ENCODE data around the gene FOLR3.
"Not testable (repeated sequence)": the region's sequence is repeated elsewhere in the genome, so short reads cannot be mapped to it uniquely, and the experiment has no call there.

Gene FOLR3

DNA sequence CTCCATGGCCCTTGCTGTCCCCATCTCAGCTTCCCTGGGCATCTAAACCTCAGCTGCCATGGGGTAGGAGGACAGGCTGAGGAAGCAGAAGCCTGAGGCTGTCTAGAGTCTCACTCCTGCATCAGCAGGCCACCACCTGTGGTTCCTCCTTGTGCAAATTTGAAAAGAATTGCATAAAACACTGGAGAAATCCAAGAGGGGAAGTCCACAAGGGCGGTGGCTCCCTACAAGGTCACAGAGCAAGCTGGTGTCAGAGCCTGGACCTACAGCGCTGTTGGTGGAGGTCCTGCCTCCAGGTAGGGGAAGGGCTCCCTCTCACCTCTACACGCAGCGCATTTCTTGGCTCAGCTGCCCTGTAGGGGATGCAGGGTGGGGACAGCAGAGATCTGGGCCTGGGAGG lies at the start of gene FOLR3:
FOLR3 (plus strand) TSS at position 253 of the 400 bp plus-strand sequence. CDS start 228 bp downstream, outside the sequence.
- DNase-seq (ENCODE audit: low read depth in 2 of 3, low spot score in 2 of 3): not testable (repeated sequence)

DNA sequence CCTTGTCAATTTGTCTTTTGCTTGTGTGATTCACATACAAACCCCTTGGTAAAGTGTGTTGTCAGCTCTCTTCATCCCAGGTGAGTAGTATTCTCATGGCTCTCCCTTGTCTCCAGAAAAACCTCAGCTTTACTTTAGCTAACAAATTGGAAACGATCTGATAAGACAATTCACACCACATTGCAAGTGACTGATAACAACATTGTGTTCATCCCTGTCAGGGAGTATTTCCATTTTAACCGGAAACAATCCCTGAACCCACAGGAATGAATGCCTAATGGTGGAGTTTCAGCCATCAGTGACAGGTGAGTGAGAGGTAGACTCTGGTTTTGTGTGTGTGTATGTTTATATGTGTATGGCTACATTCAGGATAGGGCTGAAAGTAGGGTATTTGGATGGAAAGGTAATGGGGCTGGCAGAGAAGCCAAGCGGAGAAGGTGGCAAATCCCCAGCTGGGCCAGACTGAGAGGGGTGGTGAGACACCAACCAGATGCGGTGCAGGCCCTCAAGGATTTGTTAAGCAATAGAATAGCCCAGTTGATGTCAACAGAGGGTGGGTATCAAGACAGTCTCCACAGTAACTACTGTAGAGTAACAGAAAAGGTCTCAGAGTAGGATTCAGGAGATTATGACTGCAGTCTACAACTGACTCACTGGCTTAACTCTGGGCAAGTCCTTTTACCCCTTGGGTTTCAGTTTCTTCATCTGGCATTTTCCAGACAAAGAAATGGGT lies 47.3 kb upstream of the FOLR3 start:
- DNase-seq (ENCODE audit: low read depth in 2 of 3, low spot score in 2 of 3): no peak

GRCh38 chr11:72091292-72091691 lies 44.2 kb upstream of the FOLR3 start:
- no peak for DNase-seq (ENCODE audit: low read depth in 2 of 3, low spot score in 2 of 3)

GRCh38 chr11:72098741-72099140 lies 36.8 kb upstream of the FOLR3 start:
- no peak for DNase-seq (ENCODE audit: low read depth in 2 of 3, low spot score in 2 of 3)

GRCh38 chr11:72100009-72100408 lies 35.5 kb upstream of the FOLR3 start:
- DNase-seq (ENCODE audit: low read depth in 2 of 3, low spot score in 2 of 3): no peak

- no peak for DNase-seq (ENCODE audit: low read depth in 2 of 3, low spot score in 2 of 3)
Observed at GRCh38 chr11:72100462-72100861, 35.1 kb upstream of the FOLR3 start.

DNA sequence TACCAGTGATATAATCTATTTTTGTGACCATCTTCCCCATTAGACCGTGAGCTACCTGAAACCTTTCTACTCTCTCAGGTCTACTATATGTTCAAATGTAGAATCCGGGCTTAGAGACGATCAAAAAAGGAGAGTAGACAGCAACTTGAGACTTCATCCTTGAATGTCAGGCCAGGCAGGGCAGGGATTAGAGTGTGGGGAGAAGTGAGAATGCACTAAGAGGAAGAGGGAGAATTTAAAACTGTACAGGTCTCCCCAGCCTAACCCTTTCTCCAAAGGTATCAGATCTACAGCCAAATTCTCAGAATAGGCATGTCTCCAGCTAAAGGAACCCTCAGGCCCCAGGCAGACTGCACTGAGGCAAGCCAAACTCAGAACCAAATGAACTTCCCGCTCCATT lies 33.4 kb upstream of the FOLR3 start:
- DNase-seq (ENCODE audit: low read depth in 2 of 3, low spot score in 2 of 3): no peak

DNA sequence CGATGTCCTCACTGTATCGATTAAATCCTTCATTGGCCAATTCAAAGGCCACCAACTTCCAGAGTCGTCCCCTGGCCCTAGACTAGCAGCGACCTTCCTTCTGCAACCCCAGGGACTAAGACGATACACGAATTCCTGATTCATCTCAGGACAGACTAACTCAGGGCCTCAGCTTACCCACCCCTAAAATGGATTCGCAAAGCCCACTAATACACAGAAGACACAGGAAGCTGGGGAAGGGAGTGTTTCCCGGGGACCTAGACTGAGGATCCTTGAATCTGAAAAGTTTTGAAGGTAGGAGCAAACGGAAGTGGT lies 32.9 kb upstream of the FOLR3 start:
- DNase-seq (ENCODE audit: low read depth in 2 of 3, low spot score in 2 of 3): no peak

GRCh38 chr11:72102946-72103753 lies 32.4 kb upstream of the FOLR3 start, which contains the start of gene LAMTOR1:
Gene LAMTOR1 (minus strand): TSS chr11:72103297. CDS start chr11:72103224, 73 bp downstream.
- DNase-seq (ENCODE audit: low read depth in 2 of 3, low spot score in 2 of 3): peak; percentile 91 to 98 (median 94)

DNA sequence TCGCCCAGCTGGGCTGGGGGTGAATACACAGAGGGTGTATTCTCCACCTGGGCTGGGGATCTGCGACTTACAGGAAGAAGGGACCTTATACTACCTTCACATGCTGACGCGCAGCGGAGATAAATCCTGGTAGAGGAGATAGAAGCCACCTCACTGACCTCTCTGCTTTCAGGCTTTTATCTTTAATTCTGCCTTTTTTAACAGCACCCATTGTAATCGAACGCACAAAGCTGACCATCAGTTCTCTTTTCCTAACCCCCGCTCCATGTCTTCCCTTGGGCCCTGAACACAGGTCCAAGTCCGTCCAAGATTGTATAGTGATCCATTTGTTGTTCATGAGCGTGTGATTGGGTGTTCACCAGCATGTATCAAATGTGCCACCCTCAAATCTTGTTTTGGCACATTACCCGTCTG lies 31.8 kb upstream of the FOLR3 start:
- DNase-seq (ENCODE audit: low read depth in 2 of 3, low spot score in 2 of 3): no peak

DNA sequence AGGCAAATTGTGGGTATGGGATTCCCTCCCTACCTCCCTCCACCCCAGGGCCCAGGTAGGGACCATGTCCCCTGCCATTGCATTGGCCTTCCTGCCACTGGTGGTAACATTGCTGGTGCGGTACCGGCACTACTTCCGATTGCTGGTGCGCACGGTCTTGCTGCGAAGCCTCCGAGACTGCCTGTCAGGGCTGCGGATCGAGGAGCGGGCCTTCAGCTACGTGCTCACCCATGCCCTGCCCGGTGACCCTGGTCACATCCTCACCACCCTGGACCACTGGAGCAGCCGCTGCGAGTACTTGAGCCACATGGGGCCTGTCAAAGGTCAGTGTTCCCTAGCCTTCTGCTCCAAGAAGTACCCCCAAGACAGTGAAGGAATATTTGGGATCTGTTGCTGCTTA lies 29.6 kb upstream of the FOLR3 start, which contains the start of gene TOMT:
TOMT (plus strand) TSS at position 37 of the 400 bp plus-strand sequence; CDS start at position 65, 28 bp downstream.
- DNase-seq (ENCODE audit: low read depth in 2 of 3, low spot score in 2 of 3): no peak

- no peak for DNase-seq (ENCODE audit: low read depth in 2 of 3, low spot score in 2 of 3)
Observed at GRCh38 chr11:72111300-72112142, 24.0 kb upstream of the FOLR3 start.

DNA sequence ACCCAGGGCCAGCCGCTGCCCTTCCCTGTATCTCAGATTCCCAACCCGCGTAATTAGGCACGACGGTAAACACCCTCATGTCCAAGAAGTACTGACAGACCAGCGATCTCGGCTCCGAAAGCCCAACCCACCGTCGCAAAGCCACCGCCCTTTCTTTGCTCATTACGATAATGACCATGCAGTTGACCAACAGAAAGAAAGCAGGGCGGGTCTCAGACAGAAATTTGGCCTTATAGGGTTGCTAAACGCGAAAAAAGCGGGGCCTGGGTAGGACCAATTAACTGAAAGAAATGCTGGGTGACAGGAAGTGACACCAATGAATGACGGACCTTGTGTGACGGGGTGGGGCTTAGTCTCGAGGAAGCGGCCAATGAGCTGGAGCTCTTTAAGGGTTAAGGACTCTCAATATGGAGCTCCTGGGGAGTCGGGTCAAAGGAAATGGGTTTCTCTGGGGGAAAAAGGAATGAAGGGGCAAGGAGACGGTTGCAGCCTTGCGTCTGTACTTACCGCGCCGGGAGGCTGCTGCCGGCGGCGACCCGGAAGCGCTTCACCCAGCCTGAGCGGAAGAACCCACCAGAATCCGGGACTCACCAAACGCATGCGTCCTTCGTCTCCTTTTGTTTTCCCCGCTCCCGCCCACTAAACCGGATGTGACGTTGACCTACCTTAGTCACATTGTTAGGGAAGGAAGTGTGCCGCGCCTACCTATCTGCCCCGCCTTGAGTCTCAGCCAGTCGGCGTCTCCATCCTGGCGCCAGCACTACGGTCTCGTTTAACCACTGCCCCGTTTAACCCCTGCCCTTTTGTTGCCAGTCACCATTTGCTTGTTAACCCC lies 23.2 kb upstream of the FOLR3 start, which contains the start of gene ANAPC15:
ANAPC15 (minus strand) TSS at position 553 of the 835 bp plus-strand sequence. CDS start 1,419 bp downstream, outside the sequence.
- DNase-seq (ENCODE audit: low read depth in 2 of 3, low spot score in 2 of 3): peak; percentile 90 to 98 (median 95)

- DNase-seq (ENCODE audit: low read depth in 2 of 3, low spot score in 2 of 3): no peak
Observed at GRCh38 chr11:72112978-72113808, 22.3 kb upstream of the FOLR3 start.

GRCh38 chr11:72114570-72114969 lies 21.0 kb upstream of the FOLR3 start:
- no peak for DNase-seq (ENCODE audit: low read depth in 2 of 3, low spot score in 2 of 3)

GRCh38 chr11:72116019-72116755 lies 19.3 kb upstream of the FOLR3 start:
- no peak for DNase-seq (ENCODE audit: low read depth in 2 of 3, low spot score in 2 of 3)

DNA sequence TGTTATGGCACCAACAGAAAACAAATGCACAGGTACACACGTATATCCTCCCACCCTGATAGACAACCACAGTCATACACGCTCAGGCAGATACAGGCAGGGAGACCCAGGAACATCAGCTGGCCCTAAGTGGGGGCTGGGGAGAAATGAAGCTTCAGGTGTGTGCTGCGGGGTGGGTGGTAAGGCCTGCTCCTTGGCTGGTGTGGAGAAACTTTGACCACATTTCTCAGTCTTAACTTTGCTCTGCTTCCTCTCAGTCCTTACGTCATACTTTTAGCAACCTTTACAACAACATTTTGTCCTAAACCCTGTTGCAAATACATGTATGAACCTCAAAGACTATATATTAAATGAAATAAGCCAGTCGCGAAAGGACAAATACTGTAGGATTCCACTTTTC lies 16.3 kb upstream of the FOLR3 start:
- DNase-seq (ENCODE audit: low read depth in 2 of 3, low spot score in 2 of 3): no peak

- DNase-seq (ENCODE audit: low read depth in 2 of 3, low spot score in 2 of 3): no peak
Observed at GRCh38 chr11:72120930-72121329, 14.6 kb upstream of the FOLR3 start.

DNA sequence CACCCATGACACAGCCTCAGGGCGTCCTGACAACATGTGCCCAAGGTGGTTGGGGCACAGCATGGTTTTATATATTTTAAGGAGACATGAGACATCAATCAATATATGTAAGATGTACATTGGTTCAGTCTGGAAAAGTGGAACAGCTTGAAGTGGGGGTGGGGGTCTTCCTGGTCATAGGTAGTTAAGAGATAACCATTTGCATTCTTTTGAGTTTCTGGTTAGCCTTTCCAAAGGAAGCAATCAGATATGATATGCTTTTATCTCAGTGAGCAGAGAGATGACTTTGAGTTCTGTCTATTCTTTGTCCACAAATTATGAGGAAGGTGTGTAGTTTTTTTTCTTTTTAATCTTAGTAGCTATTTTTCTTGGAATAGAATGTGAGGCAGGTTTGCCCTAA lies 12.9 kb upstream of the FOLR3 start:
- DNase-seq (ENCODE audit: low read depth in 2 of 3, low spot score in 2 of 3): no peak
